Measurements from ENCODE around the gene PCDHGA2.

DNA sequence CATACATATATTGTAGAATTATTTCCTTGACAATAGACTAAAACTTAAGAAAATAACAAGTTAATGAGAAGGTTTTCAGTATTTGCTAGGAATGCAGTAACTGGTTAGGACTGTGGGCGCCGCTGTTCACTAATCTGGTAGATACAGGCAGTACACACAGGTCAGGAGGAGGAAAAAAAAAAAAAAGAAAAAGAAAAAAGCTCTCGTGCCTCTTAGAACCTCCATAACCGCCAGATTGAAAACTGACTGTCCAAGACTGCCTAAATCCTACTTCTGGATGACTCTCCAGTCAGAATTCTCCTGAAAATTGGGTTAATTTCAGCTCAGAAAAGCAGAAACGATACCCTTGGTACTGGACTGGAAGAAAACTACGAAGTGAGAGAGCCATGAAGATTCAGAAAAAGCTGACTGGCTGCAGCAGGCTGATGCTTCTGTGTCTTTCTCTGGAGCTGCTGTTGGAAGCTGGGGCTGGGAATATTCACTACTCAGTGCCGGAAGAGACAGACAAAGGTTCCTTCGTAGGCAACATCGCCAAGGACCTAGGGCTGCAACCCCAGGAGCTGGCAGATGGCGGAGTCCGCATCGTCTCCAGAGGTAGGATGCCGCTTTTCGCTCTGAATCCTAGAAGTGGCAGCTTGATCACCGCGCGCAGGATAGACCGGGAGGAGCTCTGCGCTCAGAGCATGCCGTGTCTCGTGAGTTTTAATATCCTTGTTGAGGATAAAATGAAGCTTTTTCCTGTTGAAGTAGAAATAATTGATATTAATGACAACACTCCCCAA, 8.1 kb upstream of the PCDHGA2 start, which contains the start of gene PCDHGA1:
- no peak for TF ChIP-seq POLR2AphosphoS5 (IDR thresholded peaks at IDR 0.05)
- no peak for TF ChIP-seq CTCF (IDR thresholded peaks at IDR 0.05)
- no peak for TF ChIP-seq POLR2A (IDR thresholded peaks at IDR 0.05)

Measured in breast epithelium (tissue), 3 donors.